Jurkat, Clone E6-1 (cell line): ENCODE measurements around the gene CD99L2.
"Not testable (repeated sequence)": the region's sequence is repeated elsewhere in the genome, so short reads cannot be mapped to it uniquely, and the experiment has no call there.

Source experiments
- DNase-seq: peaks from one replicate; pipeline ENCODE4 v3.0.0-alpha.2; 2011; ENCODE audit warnings: low read depth, low spot score
- H3K4me3 ChIP-seq: 2 replicates; pipeline ENCODE4 v1.5.1; 2011; ENCODE audit warnings: mild to moderate bottlenecking, low read length, control low read depth, moderate library complexity

CD99L2 gene

DNA sequence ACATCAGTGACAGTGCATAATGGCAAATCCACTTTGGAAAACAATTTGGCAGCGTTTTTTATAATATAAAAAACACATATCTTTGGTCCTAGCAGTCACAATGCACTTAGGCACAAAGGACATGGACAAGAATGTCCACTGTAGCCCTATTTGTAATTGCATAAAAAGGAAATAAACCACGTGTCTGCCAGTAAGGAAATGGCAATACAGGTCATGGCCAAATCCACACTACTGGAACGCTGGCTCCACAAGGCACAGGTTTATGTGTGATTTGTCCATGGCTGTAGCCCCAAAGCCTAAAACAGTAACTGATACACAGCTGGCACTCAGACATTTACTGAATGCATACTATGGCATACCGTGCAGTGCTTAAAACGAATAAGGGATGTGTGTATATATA, 69.7 kb downstream of the CD99L2 start:
- no peak for DNase-seq
- H3K4me3 ChIP-seq, result no peak overlapping the region

DNA sequence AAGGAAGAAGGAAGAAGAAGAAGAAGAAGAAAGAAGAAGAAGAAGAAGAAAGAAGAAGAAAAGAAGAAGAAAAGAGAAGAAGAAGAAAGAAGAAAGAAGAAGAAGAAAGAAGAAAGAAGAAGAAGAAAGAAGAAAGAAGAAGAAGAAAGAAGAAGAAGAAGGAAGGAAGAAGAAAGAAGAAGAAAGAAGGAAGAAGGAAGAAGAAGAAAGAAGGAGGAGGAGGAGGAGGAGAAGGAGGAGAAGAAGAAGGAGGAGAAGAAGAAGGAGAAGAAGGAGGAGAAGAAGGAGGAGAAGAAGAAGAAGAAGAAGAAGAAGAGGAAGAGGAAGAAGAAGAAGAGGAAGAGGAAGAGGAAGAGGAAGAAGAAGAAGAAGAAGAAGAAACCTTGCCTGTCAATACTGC, 74.1 kb downstream of the CD99L2 start:
- not testable (repeated sequence) for DNase-seq, H3K4me3 ChIP-seq

DNA sequence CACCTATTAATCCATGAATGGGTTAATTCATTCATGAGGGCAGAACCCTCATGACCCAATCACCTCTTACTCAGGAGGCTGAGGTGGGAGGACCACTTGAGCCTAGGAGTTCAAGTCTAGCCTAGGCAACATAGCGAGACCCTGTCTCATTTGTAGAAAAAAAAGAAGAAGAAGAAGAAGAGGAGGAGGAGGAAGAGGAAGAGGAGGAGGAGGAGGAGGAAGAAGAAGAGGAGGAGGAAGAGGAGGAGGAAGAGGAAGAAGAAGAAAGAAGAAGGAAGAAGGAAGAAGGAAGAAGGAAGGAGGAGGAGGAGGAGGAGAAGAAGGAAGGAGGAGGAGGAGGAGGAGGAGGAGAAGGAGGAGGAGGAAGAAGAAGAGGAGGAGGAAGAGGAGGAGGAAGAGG, 74.6 kb downstream of the CD99L2 start:
- DNase-seq, H3K4me3 ChIP-seq: not testable (repeated sequence)

DNA sequence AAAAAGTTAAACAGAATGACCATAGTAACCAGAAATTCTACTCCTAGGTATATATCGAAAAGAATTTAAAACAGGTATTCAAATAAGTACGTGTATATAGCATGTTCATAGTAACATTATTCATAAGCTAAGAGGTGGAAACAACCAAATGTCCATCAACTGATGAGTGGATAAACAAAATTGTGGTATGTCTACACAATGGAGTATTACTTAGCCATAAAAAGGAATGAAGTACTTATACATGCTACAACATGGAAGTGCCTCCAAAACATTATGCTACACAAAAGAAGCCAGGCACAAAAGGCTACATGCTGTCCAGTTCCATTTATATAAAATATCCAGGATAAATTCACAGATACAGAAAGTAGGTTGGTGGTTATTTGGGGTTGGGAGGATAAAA, 76.5 kb downstream of the CD99L2 start:
- H3K4me3 ChIP-seq, result no peak overlapping the region
- DNase-seq, result no peak

DNA sequence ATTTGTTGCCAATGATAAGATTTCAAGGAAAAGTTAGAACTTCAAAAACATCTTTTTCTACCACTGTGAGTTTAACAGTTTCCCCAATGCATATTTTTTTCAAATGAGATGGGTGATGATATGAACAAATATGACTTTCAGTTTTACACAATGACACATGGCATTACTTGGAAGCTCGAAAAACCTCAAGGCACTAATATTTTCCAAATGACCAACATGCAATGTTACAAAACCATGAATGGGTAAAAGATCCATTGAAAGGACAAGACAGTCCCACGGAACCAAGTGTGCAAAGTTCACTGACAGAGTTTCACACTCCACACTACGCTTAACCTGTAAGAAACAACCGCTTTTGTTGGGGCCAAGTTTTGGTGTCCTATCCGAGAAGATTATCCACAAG, 84.5 kb downstream of the CD99L2 start:
- no peak overlapping the region for H3K4me3 ChIP-seq
- DNase-seq, result no peak

DNA sequence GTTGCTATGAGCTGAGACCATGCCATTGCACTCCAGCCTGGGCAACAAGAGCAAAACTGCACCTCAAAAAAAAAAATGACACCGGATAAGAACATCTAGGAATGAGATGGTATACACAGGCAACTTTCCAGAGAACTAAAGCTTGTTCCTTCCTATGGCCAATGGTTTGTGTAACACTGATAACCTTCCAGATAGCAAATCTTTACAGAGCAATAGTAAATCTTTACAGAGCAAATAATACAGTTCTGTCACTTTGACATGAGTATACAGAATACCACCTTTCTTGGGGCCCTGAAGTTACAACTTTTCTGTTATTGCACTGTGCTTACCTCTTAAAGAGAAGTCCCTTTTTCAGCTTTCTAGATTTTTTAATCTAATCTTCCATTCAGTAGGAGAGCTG, 91.6 kb downstream of the CD99L2 start:
- no peak for DNase-seq
- no peak overlapping the region for H3K4me3 ChIP-seq

DNA sequence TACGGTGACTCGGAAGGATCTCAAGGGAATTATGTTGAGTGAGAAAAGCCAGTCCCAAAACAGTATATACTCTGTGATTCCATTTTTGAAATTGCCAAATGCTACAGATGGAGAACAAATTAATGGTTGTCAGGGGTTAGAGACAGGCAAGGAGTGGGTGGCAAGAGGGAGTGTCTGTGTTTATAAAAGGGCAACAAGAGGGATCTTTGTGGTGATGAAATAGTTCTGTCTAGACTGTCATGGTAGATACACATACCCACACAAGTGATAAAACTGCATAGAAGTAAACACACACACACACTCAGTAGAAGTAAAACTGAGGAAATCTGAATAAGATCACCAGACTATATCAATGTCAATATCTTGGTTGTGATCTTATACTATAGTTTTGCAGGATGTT, 92.7 kb downstream of the CD99L2 start:
- no peak for DNase-seq
- no peak overlapping the region for H3K4me3 ChIP-seq

DNA sequence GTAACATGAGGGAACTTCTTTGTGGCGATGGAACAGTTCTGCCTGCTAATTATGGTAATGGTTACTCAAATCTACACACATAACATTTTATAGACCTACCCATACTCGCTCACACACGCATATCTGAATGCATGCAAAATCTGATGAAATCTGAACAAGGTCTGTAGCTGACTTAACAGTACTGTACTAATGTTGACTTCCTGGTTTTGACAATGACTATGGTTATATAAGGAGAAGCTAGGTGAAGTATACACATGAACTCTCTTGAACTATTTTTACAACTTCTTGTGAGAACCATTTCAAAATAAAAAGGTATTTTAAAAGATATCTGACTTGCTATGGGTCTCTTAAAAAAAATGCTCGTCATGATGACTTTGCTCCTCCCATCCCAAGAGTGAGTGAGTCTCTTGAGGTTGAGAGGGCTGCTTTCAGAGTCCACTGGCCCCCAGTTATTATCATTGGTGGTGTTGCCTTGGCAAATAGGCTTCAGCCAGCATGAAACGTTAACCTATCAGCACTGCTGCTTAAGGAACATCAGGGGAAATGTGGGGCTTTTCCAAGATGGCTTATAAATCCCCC, 105.4 kb downstream of the CD99L2 start:
- H3K4me3 ChIP-seq, result no peak overlapping the region
- DNase-seq, result no peak

DNA sequence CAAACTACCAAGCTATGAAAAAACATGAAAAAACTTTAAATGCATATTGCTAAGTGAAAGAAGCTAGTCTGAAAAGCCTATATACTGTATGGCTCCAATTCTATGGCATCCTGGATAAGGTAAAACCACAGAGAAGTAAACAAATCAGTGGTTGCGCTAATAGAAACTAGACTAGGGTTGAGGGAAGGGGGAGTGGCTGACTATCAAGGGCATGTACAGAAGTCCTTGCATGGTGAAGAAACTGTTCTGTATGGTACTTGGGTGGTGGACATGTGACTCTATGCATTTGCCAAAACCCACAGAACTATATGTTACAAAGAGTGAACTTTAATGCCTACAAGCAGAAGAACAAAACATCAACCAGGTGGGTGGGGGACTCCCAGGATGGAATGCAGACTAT, 108.4 kb downstream of the CD99L2 start:
- H3K4me3 ChIP-seq, result no peak overlapping the region
- no peak for DNase-seq

DNA sequence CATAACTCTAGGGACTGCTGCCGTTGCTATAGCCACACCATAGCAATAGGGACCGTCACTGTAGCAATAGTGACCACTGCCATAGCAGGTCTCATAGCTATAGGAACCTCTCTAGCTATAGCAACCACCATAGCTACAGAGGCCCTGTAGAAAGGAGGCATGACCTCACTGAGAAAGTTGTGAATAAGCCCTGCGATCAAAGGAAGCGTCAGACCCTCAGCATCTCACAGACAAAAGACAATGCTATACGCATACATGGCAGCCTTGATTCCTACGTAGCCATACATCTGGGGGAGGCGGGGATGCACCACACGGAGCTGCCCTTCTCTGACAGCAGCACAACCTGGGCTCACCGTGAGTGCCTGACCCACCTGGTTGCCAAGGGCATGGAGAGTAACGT, 116.8 kb downstream of the CD99L2 start:
- DNase-seq, result no peak
- H3K4me3 ChIP-seq, result no peak overlapping the region

DNA sequence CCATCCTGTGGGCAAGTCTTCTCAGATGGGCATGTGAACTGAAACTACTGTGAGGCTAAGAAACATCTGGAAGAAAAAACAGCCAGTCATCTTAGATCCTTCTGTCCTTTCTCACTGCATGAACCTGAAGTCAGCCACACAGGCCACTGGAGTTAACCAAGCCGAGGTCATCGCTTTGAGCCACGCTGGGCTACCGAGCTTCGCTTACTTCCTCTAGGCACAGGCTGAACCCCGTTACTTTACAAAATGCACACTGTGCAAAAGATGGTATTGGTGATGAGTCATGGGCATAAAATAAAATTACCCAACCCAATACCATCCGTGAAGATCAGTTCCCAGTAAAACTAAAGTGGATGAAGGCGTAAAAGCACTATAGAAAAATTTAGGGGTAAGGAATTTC, 119.1 kb downstream of the CD99L2 start:
- DNase-seq, result no peak
- no peak overlapping the region for H3K4me3 ChIP-seq

DNA sequence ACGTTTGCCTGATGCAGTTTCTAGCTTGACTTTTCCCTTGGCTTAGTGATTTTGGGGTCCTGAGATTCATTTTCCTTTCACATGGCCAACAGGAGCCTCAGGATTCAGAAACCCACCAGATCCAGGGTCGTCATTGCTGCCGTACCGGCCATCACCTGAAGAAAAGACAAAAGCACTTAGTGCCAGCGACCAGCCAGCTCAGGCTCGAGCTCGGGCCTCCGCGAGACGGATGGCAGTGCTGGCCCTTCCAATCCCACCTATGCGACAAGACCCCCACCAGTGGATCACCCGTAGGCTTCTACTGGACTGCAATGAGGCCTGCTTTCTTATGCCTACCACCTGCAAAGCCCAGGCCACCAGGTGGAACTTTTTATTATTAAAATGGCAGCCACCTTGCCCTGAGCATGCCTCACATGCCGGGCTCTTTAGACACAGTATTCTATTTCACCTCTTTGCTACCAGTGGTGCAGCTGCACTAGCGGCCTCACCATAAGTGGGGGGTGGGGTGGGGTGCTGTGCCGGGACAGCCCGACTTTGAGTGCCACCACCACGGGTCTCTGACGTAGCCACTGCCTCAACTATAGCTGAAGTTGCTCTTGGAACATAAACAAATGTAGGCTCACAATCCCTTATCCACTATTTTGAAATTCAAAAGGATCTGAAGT, 121.0 kb downstream of the CD99L2 start:
- H3K4me3 ChIP-seq, result no peak overlapping the region
- no peak for DNase-seq

DNA sequence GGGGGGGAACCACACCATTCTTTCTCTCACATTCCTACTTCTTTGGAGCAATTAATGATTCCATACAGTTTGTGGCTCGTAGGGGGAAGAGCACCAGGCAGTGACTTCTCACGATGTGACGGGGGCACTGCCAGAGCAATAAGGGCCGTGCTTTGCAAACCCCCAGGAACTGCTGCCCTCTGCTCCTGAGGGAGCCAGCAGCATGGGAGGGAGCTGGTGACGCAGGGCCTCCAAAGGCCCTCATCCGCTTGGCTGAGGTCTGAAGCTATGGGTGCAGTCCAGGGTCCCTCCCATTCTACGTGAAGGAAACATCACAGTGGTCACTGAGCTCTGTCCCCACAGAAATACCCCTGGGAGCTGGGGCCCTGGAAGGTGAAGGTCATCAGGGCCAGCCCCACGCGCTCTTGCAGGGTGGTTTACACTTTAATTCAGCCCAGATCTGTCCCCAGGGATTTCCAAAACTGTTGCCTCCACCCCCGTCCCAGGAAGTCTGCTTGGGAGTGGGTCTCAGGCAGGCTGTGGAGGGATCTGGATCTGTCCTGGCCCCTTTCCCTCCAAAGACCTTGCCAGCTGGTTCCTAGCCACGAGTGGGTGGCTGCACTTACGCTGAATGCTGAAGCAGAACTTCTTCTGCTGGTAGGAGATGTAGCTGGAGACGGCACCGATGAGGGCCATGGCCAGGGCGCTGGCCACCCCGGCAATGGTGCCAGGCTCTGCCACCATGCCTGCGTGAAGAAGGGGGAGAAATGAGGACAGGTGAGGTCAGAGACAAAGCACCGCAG, 122.7 kb downstream of the CD99L2 start:
- no peak for DNase-seq
- no peak overlapping the region for H3K4me3 ChIP-seq

DNA sequence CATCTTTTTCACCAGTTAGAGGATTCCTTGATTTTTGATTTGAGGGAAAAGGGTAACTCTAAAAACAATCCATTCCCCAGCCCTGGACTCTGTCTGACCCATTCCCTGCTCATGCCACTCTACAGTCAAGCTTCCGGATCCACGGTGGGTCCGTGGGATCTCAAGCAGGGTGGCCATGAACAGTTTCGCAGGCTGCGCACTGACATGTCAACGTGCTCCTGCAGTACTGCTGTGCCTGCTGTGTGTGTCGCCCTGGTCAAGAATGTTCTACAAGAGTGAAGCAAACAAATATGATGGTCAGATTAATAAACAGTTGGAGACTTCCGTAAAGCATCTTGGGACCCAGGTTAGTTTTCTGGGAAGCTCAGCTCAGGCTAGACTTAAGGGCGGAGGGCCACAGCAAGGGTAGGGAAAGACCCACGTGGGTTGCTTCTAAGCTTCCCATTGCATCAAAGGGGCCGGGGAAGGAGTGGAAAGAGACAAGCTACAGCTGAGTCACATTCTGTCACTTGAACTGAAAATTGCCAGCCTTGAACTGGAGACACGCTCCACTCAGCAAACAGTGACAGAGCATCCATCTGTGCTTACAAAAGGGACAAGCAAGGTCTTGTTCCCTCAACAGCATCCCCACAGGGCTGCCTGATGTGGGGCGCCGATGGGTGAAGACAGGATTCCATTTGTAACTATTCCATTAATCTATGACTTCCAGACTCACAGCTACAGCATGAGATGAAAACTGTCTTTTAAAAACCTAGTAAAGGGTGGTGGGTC, 123.5 kb downstream of the CD99L2 start:
- no peak overlapping the region for H3K4me3 ChIP-seq
- DNase-seq, result no peak

DNA sequence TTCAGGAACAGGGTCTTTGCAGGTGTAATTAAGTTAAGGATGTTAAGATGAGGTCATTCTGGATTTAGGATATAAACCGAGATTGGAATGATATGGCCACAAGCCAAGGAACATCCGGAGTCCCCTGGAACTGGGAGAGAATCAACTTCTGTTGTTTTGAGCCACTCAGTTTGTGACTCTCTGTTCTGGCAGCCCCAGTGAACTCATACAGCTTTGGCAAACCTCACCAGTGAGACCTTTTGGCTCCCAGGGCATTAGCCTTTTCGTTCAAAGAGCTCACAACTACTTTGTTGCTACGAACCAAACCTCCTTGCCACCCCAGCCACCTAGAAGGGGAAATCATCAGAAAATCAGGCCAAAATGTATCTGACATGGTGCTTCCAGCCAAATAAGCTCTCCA, 124.8 kb downstream of the CD99L2 start:
- no peak for DNase-seq
- H3K4me3 ChIP-seq, result no peak overlapping the region

DNA sequence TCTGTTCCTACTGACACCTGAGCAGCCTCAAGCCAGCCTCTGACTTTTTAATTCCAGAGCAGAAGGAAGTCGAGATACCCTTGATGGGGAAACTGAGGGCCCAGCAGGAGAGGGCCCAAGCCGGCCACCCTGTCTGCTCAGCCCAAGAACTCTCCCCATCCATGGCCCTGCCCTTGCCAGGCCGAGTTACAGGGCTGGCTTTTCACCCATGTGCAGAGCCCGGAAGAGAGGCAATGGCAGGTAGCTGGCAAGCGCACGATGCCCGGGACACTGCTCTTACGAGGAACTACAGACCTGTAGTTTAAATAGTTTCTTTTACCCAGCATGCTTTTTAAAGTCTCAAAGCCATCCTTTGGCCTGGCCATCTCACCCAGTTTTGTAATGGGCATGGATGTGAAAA, 125.4 kb downstream of the CD99L2 start:
- DNase-seq, result no peak
- H3K4me3 ChIP-seq, result no peak overlapping the region

DNA sequence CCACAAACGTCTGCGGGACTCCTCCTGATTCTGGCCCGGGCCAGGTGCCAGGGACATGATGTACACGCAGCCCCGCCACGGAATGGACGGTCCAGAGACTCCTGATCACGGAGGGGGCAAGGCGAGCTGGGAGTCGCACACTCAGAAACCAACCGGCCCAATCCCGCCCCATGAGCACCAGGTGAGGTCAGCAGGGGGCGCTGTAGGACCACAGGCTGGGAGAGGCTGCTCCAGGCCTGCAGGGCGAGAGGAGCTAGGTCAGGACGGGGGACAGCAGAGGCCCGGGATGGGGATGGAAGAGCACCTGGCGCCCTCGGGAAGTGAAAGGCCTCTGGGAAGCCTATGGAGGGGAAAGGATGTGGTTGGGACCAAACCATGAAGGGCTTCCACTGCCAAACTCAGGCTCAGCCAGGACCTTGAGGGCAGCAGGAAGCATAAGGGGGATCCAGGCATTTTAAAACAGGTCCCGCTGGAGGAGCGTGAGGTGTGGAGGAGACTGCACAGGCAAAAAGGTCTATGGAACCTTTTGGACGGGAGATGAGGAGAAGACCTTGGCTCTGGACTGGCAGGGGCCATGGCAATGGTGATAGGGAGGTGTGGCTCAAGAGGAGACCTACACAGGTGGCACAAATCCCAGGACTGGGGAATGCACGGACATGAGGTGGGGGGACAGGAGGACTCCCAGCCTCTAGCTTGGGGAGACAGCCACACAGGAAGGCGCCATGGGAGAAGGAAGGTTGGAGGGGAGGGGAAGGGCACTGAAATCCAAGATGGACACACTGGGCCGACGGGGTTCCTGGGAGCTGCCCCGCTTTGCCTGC, 126.1 kb downstream of the CD99L2 start:
- H3K4me3 ChIP-seq, result no peak overlapping the region
- peak; percentile 15 for DNase-seq

DNA sequence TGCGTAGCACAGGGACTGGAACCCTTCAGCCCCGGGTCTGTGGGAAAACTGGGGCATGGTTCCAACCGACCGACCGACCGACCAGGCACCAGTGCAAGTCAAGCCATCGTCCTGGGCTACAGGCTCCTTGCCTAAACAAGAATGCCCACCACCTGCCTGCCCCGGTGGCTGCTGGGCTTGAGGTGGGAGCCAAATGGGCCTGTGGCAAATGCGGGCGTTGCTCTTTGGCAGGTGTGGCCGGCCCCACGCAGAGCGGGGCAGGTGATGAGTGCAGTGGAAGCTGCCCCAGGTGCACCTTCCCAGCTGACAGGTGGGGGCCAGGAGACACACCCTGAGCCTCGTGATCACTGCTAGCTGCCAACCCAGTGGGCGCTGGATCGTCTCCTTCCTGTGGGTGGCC, 127.4 kb downstream of the CD99L2 start:
- H3K4me3 ChIP-seq, result no peak overlapping the region
- DNase-seq, result no peak

DNA sequence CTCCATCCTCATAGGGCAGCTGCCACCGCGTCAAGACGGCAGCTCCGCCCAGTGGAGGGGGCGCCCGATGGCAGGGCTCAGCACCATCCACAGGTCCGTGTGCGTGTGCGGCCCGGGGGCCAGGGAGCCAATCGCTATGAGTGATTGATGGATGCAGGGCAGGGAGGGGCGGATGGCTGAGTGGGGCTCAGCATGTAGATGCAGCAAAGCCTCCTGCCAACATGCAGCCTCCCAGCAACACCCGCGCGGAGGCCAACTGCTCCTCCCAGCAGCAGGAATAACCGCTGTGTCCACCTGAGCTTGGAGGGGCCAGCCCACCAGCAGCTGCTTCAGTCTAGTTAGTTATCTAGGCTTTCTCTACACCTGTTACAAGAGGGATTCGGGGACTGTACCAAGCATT, 127.8 kb downstream of the CD99L2 start:
- no peak overlapping the region for H3K4me3 ChIP-seq
- no peak for DNase-seq
